Naive thymus-derived CD4-positive, alpha-beta T cell (primary cell): ENCODE data around the gene TEX29. TPM values are rescaled to one million over a fixed set of nuclear protein-coding genes. Genes with fewer than 3 reads are reported as not detected.

ENCODE experiments used
- ATAC-seq: fragments of 150-1000 bp; cut with Tn5 transposase; 2 replicates; pipeline ENCODE4 v1.10.0; 2021; ENCODE audit warnings: mild to moderate bottlenecking, moderate library complexity
- CTCF ChIA-PET: fragments of 350-600 bp; sonication (Branson Sonifier 250); formaldehyde crosslinking; loops from one replicate; lab custom pipeline; 2021; ENCODE audit warnings: antibody characterized with exemption; lab: Charles Lee
- POLR2A ChIA-PET: fragments of 350-600 bp; sonication (Branson Sonifier 250); formaldehyde crosslinking; loops from one replicate; lab custom pipeline; 2021; ENCODE audit warnings: antibody characterized with exemption, inconsistent platforms; lab: Charles Lee
- DNase-seq, 9 donors: peaks; one replicate each; pipeline versions ENCODE4 v3.0.0 to v3.0.0-alpha.2; 2020 to 2022; ENCODE audit warnings: mixed read lengths in 1 of 9
- H3K27ac ChIP-seq: one replicate; pipeline ENCODE4 v1.7.0; 2013; ENCODE audit warnings: mild to moderate bottlenecking, low read depth, low read length, moderate library complexity
- H3K27me3 ChIP-seq, 2 donors: one replicate each; pipeline ENCODE4 v1.7.0; 2013; ENCODE audit warnings: low read length in 2 of 2, mild to moderate bottlenecking in 2 of 2, moderate library complexity in 2 of 2; ENCODE audit not compliant: control insufficient read depth in 2 of 2, insufficient read depth in 2 of 2
- H3K36me3 ChIP-seq, 3 experiments: 1 replicate in 2 of 3; 2 replicates in 1 of 3; pipeline ENCODE4 v1.7.0; 2013; ENCODE audit warnings: low read length in 3 of 3, mild to moderate bottlenecking in 3 of 3, moderate library complexity in 1 of 3; ENCODE audit not compliant: insufficient read depth in 3 of 3, control insufficient read depth in 2 of 3
- H3K4me1 ChIP-seq, 2 donors: one replicate each; pipeline ENCODE4 v1.7.0; 2013; ENCODE audit warnings: low read length in 2 of 2, mild to moderate bottlenecking in 2 of 2, moderate library complexity in 1 of 2; ENCODE audit not compliant: control insufficient read depth in 2 of 2, insufficient read depth in 2 of 2
- H3K4me3 ChIP-seq: 2 replicates; pipeline ENCODE4 v1.7.0; 2013; ENCODE audit warnings: mild to moderate bottlenecking, low read length
- H3K9me3 ChIP-seq, 3 experiments: 1 replicate in 2 of 3; 2 replicates in 1 of 3; pipeline ENCODE4 v1.7.0; 2013; ENCODE audit warnings: low read length in 3 of 3; ENCODE audit not compliant: control insufficient read depth in 2 of 3
- H3K27ac Mint-ChIP-seq, 9 donors: one replicate each; pipeline ENCODE4 v1.8.0; 2020 to 2022; ENCODE audit warnings: mixed read lengths in 9 of 9, mild to moderate bottlenecking in 8 of 9, moderate library complexity in 5 of 9, inconsistent platforms in 2 of 9
- H3K27me3 Mint-ChIP-seq, 5 donors: one replicate each; pipeline ENCODE4 v1.8.0; 2021 to 2022; ENCODE audit warnings: mixed read lengths in 5 of 5, mild to moderate bottlenecking in 1 of 5
- H3K36me3 Mint-ChIP-seq, 5 donors: one replicate each; pipeline ENCODE4 v1.8.0; 2020 to 2022; ENCODE audit warnings: mixed read lengths in 5 of 5, mild to moderate bottlenecking in 3 of 5, inconsistent platforms in 1 of 5
- H3K4me1 Mint-ChIP-seq, 7 donors: one replicate each; pipeline ENCODE4 v1.8.0; 2020 to 2022; ENCODE audit warnings: mixed read lengths in 7 of 7, mild to moderate bottlenecking in 3 of 7, inconsistent platforms in 1 of 7
- H3K4me3 Mint-ChIP-seq, 10 donors: one replicate each; pipeline ENCODE4 v1.8.0; 2020 to 2022; ENCODE audit warnings: mild to moderate bottlenecking in 10 of 10, mixed read lengths in 10 of 10, moderate library complexity in 6 of 10, inconsistent platforms in 2 of 10
- H3K9me3 Mint-ChIP-seq, 11 donors: one replicate each; pipeline ENCODE4 v1.8.0; 2020 to 2022; ENCODE audit warnings: mixed read lengths in 11 of 11, mild to moderate bottlenecking in 4 of 11, inconsistent platforms in 1 of 11, moderate library complexity in 1 of 11
- intact Hi-C, 2 donors: fragments of 100-400 bp; cut with micrococcal nuclease; formaldehyde crosslinking; loops; one replicate each; pipeline ENCODE4 v1.15.1; 2023
- polyA plus RNA-seq, 2 donors: library from polyadenylated mRNA; unstranded; fragments of 300-500 nt; fragmentation: Illumina TruSeq; gene quantifications; one replicate each; pipeline ENCODE4 v1.2.3, GENCODE V29; 2021
- total RNA-seq, 6 experiments: library from RNA in 5 of 6; stranded (reverse) in 5 of 6; gene quantifications; 1 replicate in 5 of 6; 2 replicates in 1 of 6; pipeline ENCODE4 v1.2.3 and lab custom pipeline; 2021 to 2026

Gene TEX29
- total and polyA plus RNA-seq, 7 experiments from 2014 or later, result 0.34 to 1.5 (median 0.64) TPM; not detected in 2

DNA sequence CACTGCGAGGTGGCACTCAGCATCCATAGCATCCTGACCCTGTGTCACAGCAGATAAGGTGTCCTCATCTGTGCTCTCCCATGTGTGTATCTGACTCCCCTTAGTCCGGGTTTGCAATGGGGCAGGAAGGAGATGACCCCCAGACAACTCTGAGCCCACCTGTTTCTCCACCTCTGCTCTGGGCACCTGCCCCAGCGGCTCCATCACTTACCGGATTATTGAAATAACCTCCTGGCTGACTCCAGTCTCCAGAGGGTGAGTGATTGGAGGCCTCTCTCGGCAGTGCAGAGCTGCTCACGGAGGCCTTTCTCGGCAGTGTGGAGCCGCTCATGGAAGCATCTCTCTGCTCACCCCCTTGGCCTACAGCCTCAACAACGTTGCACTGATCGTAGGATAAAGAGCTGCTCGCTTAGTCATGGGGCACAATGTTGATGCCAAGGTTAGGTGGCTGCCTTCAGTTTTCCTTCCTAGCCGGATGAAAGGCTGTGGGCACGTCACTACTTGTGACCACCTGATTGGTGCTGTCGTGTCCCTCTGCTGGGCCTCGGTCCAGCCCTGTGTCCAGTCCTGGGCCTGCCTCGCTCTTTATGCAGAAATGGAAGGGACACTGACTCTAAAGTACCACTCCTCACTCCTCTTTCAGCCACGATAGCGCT, 67.6 kb downstream of the TEX29 start:
- no peaks in the 10 kb centered on the region for H3K9me3 ChIP-seq
- ATAC-seq (no peak), DNase-seq (no peak)
- CTCF ChIA-PET, result no interaction called here
- H3K4me3 Mint-ChIP-seq, result peak overlapping the region in 4 of 10 donors; percentile 20 to 82 (median 71)
- H3K4me3 ChIP-seq, result no peak overlapping the region
- H3K9me3 Mint-ChIP-seq, result peaks cover 0 to 1% (median 0%) of the 10 kb centered on the region in 11 donors
- H3K27me3 ChIP-seq, result no peaks in the 10 kb centered on the region
- H3K4me1 ChIP-seq, result peaks cover 0 to 40% of the 10 kb centered on the region in 2 donors
- H3K27ac Mint-ChIP-seq, result peak overlapping the region in 4 of 9 donors; percentile 30 to 81 (median 65)
- H3K4me1 Mint-ChIP-seq, result peaks cover 28 to 57% (median 49%) of the 10 kb centered on the region in 7 donors
- no peaks in the 10 kb centered on the region for H3K36me3 ChIP-seq
- H3K36me3 Mint-ChIP-seq, result no peaks in the 10 kb centered on the region
- POLR2A ChIA-PET, result no interaction called here
- H3K27ac ChIP-seq, result no peak overlapping the region
- H3K27me3 Mint-ChIP-seq, result no peaks in the 10 kb centered on the region
- intact Hi-C loops, result loop anchor here in 1 of 2 donors (10.0 kb wide), 1 partner anchor 473 kb away; the partner anchor contains the start of gene ANKRD10

DNA sequence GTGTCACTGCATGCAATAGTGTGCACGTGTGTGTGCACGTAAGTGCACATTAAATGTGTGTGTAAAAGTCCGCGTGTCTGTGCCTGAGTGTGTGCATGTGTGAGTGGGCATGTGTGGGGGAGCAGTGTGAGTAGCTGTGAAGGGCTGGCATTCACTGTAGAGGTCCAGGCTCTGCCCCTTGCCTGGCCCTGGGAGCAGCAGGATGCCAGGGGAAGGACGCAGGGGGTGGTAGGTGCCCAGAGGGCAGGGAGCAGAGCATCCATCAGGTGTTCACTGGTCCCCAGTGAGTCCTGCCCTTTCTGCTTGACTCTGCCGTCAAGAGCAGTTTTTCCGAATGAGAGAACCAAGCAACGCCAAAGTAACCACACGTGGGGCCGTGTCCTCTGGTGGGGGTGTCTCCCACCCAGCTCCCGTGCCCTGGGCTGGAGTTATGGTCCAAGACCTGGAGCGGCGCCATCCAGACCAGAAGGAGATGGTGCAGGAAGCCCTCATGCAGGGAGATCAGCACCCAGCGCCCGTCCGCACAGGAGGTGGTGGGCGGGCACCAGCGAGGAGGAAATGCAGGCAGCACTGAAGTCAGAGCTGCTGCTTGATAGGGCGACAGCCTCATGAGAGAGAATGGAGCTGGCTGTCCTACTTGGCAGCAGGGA, 68.5 kb downstream of the TEX29 start:
- intact Hi-C loops, result loop anchor here in 1 of 2 donors (10.0 kb wide), 1 partner anchor 474 kb away; the partner anchor contains the start of gene ANKRD10
- H3K27ac ChIP-seq, result no peak overlapping the region
- DNase-seq, result peak in 7 of 9 donors; percentile 29 to 57 (median 52)
- no peaks in the 10 kb centered on the region for H3K9me3 ChIP-seq
- Mint-ChIP-seq H3K27me3 (no peaks in the 10 kb centered on the region), H3K4me3 (peak overlapping the region; percentile 12 to 82 (median 78)), H3K9me3 (peaks cover 0 to 1% (median 0%) of the 10 kb centered on the region in 11 donors), H3K36me3 (no peaks in the 10 kb centered on the region), H3K27ac (peak overlapping the region in 8 of 9 donors; percentile 30 to 89 (median 72)), H3K4me1 (peaks cover 21 to 48% (median 40%) of the 10 kb centered on the region in 7 donors)
- H3K4me3 ChIP-seq, result no peak overlapping the region
- peaks cover 0 to 31% of the 10 kb centered on the region in 2 donors for H3K4me1 ChIP-seq
- H3K27me3 ChIP-seq, result no peaks in the 10 kb centered on the region
- peak; percentile 59 for ATAC-seq
- CTCF ChIA-PET, result no interaction called here
- H3K36me3 ChIP-seq, result no peaks in the 10 kb centered on the region
- POLR2A ChIA-PET, result no interaction called here

GRCh38 chr13:111389621-111390521, 69.4 kb downstream of the TEX29 start:
- no peaks in the 10 kb centered on the region for H3K27me3 Mint-ChIP-seq
- H3K27ac ChIP-seq, result no peak overlapping the region
- CTCF ChIA-PET, result no interaction called here
- H3K27ac Mint-ChIP-seq, result peak overlapping the region in 6 of 9 donors; percentile 30 to 89 (median 76)
- peaks cover 0 to 22% of the 10 kb centered on the region in 2 donors for H3K4me1 ChIP-seq
- no peaks in the 10 kb centered on the region for H3K27me3 ChIP-seq
- DNase-seq, result no peak
- no peaks in the 10 kb centered on the region for H3K36me3 ChIP-seq
- no peaks in the 10 kb centered on the region for H3K9me3 ChIP-seq
- H3K4me3 ChIP-seq, result no peak overlapping the region
- peaks cover 0 to 1% (median 0%) of the 10 kb centered on the region in 11 donors for H3K9me3 Mint-ChIP-seq
- no peaks in the 10 kb centered on the region for H3K36me3 Mint-ChIP-seq
- H3K4me1 Mint-ChIP-seq, result peaks cover 15 to 39% (median 31%) of the 10 kb centered on the region in 7 donors
- intact Hi-C loops, result loop anchor here in 1 of 2 donors (10.0 kb wide), 1 partner anchor 475 kb away; the partner anchor contains the start of gene ANKRD10
- ATAC-seq, result no peak
- POLR2A ChIA-PET, result no interaction called here
- H3K4me3 Mint-ChIP-seq, result peak overlapping the region in 7 of 10 donors; percentile 63 to 82 (median 80)

GRCh38 chr13:111390522-111391270, 70.3 kb downstream of the TEX29 start:
- peaks cover 0 to 14% of the 10 kb centered on the region in 2 donors for H3K4me1 ChIP-seq
- ChIA-PET CTCF (no interaction called here), POLR2A (no interaction called here)
- no peaks in the 10 kb centered on the region for H3K9me3 ChIP-seq
- H3K27ac Mint-ChIP-seq, result peak overlapping the region in 2 of 9 donors; percentile 17 to 54
- peaks cover 0 to 3% (median 0%) of the 10 kb centered on the region in 5 donors for H3K36me3 Mint-ChIP-seq
- no peak for DNase-seq
- no peaks in the 10 kb centered on the region for H3K27me3 Mint-ChIP-seq
- no peaks in the 10 kb centered on the region for H3K36me3 ChIP-seq
- ATAC-seq, result no peak
- H3K4me3 Mint-ChIP-seq, result no peak overlapping the region
- peaks cover 12 to 31% (median 24%) of the 10 kb centered on the region in 7 donors for H3K4me1 Mint-ChIP-seq
- H3K9me3 Mint-ChIP-seq, result peaks cover 0 to 5% (median 0%) of the 10 kb centered on the region in 11 donors
- H3K4me3 ChIP-seq, result no peak overlapping the region
- no peaks in the 10 kb centered on the region for H3K27me3 ChIP-seq
- intact Hi-C loops, result no loop called here
- no peak overlapping the region for H3K27ac ChIP-seq

- intact Hi-C loops, result no loop called here
- no peak for DNase-seq
- no peak for ATAC-seq
- Mint-ChIP-seq H3K9me3 (peaks cover 0 to 5% (median 0%) of the 10 kb centered on the region in 11 donors), H3K27me3 (no peaks in the 10 kb centered on the region), H3K36me3 (peaks cover 0 to 3% (median 0%) of the 10 kb centered on the region in 5 donors), H3K27ac (no peak overlapping the region), H3K4me3 (no peak overlapping the region), H3K4me1 (peaks cover 11 to 27% (median 21%) of the 10 kb centered on the region in 7 donors)
- H3K36me3 ChIP-seq, result no peaks in the 10 kb centered on the region
- H3K9me3 ChIP-seq, result no peaks in the 10 kb centered on the region
- H3K4me3 ChIP-seq, result no peak overlapping the region
- ChIA-PET CTCF (no interaction called here), POLR2A (no interaction called here)
- H3K27me3 ChIP-seq, result no peaks in the 10 kb centered on the region
- no peak overlapping the region for H3K27ac ChIP-seq
- H3K4me1 ChIP-seq, result peaks cover 0 to 13% of the 10 kb centered on the region in 2 donors
Observed at GRCh38 chr13:111392486-111392885, 72.0 kb downstream of the TEX29 start.
